ENCODE results near the gene LYST. TPM values are rescaled to one million over a fixed set of nuclear protein-coding genes. Genes with fewer than 3 reads are reported as not detected.

LYST gene
- polyA plus RNA-seq, 1 donor (not counting 4 experiments of a cell fraction or from before 2014, with no cell fraction given): 24.7 TPM

DNA sequence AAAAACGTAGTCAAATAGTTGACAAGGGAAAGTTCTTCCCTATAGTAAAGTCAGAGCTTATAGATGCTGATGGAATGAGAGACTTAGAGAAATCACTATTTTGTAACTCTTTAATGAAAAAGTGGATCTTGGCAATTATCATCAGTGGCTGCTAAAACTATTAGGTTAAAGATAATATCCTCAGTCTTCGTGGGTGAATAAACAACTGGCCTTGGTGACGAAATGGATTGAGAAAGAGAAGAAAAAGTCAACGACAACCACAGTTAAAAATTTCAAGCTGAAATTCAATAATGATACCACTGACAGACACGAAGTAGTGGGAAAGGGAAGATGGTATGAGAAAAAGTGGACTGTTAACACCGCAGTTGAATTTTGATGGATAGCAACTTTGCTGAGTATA lies 127.1 kb downstream of the LYST start:
- no peak overlapping the region for H3K4me2 ChIP-seq (ENCODE audit: control insufficient read depth, extremely low read depth, insufficient read depth, low read depth, low read length)
- no peak overlapping the region for H3K4me3 ChIP-seq (ENCODE audit: control insufficient read depth in 2 of 3, extremely low read depth in 1 of 3, insufficient read depth in 2 of 3, low read depth in 1 of 3, low read length in 3 of 3)
- TF ChIP-seq EZH2 (IDR thresholded peaks at IDR 0.05; ENCODE audit: low read length): no peak
- no peak for TF ChIP-seq CTCF (optimal IDR thresholded peaks at IDR 0.05 in 1 of 3, IDR thresholded peaks at IDR 0.05 in 1 of 3, conservative IDR thresholded peaks at IDR 0.05 in 1 of 3; ENCODE audit: extremely low read depth in 1 of 3, insufficient read depth in 2 of 3, low read length in 3 of 3)
- no peaks in the 10 kb centered on the region for H4K20me1 ChIP-seq (ENCODE audit: control insufficient read depth, extremely low read depth, insufficient read depth, low read length)
- FAIRE-seq: no peak
- peaks cover 3 to 7% of the 10 kb centered on the region in 2 experiments for H3K36me3 ChIP-seq (ENCODE audit: control insufficient read depth in 2 of 2, extremely low read depth in 1 of 2, insufficient read depth in 2 of 2, low read length in 2 of 2)
- H3K27ac ChIP-seq (ENCODE audit: control insufficient read depth, insufficient read depth, low read length): no peak overlapping the region
- H2AFZ ChIP-seq (ENCODE audit: control insufficient read depth, low read length): no peak overlapping the region
- no peaks in the 10 kb centered on the region for H3K27me3 ChIP-seq (ENCODE audit: control insufficient read depth, extremely low read depth, insufficient read depth, low read length)
- H3K4me1 ChIP-seq (ENCODE audit: control insufficient read depth, extremely low read depth, insufficient read depth, low read length): peaks cover 18% of the 10 kb centered on the region
- no peak overlapping the region for H3K9ac ChIP-seq (ENCODE audit: control insufficient read depth, extremely low read depth, insufficient read depth, low read length)
- dilution Hi-C loops (cut with MboI; ENCODE audit: extremely low pct_ligation_motif_present, low sequenced_read_pairs): no loop called here
- H3K9me3 ChIP-seq (ENCODE audit: control insufficient read depth, low read depth, low read length): no peaks in the 10 kb centered on the region
- H3K9me1 ChIP-seq (ENCODE audit: control insufficient read depth, extremely low read depth, insufficient read depth, low read length): no peaks in the 10 kb centered on the region
- DNase-seq (ENCODE audit: low read depth, low spot score): no peak
- no peaks in the 10 kb centered on the region for H3K79me2 ChIP-seq (ENCODE audit: control insufficient read depth, insufficient read depth, low read length)

DNA sequence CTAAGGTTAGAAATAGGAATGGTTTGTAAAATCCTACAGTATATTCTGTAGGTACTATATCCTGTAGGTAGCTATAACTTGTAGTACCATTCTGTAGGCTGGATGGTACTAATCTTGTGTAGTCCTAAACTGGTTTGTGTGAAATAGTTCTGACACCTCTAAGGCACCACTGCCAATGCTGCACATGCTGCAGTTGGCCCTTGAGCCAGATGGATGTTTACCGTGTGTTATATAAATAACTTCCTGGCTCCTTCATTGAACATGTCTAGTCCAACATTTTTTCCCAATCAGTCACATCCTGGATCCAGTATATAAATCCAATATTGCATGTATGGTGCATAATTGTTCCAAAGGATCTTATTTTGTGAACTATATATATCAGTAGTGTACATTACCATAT lies 127.6 kb downstream of the LYST start:
- Histone ChIP-seq H3K9ac (ENCODE audit: control insufficient read depth, extremely low read depth, insufficient read depth, low read length) (no peak overlapping the region), H3K4me2 (ENCODE audit: control insufficient read depth, extremely low read depth, insufficient read depth, low read depth, low read length) (no peak overlapping the region), H3K36me3 (ENCODE audit: control insufficient read depth in 2 of 2, extremely low read depth in 1 of 2, insufficient read depth in 2 of 2, low read length in 2 of 2) (peaks cover 1 to 4% of the 10 kb centered on the region in 2 experiments), H3K4me3 (ENCODE audit: control insufficient read depth in 2 of 3, extremely low read depth in 1 of 3, insufficient read depth in 2 of 3, low read depth in 1 of 3, low read length in 3 of 3) (no peak overlapping the region), H4K20me1 (ENCODE audit: control insufficient read depth, extremely low read depth, insufficient read depth, low read length) (no peaks in the 10 kb centered on the region), H3K27ac (ENCODE audit: control insufficient read depth, insufficient read depth, low read length) (no peak overlapping the region), H3K79me2 (ENCODE audit: control insufficient read depth, insufficient read depth, low read length) (no peaks in the 10 kb centered on the region), H2AFZ (ENCODE audit: control insufficient read depth, low read length) (no peak overlapping the region), H3K27me3 (ENCODE audit: control insufficient read depth, extremely low read depth, insufficient read depth, low read length) (no peaks in the 10 kb centered on the region), H3K9me3 (ENCODE audit: control insufficient read depth, low read depth, low read length) (no peaks in the 10 kb centered on the region), H3K9me1 (ENCODE audit: control insufficient read depth, extremely low read depth, insufficient read depth, low read length) (no peaks in the 10 kb centered on the region), H3K4me1 (ENCODE audit: control insufficient read depth, extremely low read depth, insufficient read depth, low read length) (peaks cover 18% of the 10 kb centered on the region)
- TF ChIP-seq CTCF (optimal IDR thresholded peaks at IDR 0.05 in 1 of 3, IDR thresholded peaks at IDR 0.05 in 1 of 3, conservative IDR thresholded peaks at IDR 0.05 in 1 of 3; ENCODE audit: extremely low read depth in 1 of 3, insufficient read depth in 2 of 3, low read length in 3 of 3) (no peak), EZH2 (IDR thresholded peaks at IDR 0.05; ENCODE audit: low read length) (no peak)
- dilution Hi-C loops (cut with MboI; ENCODE audit: extremely low pct_ligation_motif_present, low sequenced_read_pairs): no loop called here
- peak; percentile 71 for FAIRE-seq
- DNase-seq (ENCODE audit: low read depth, low spot score): no peak
